ENCODE results near the gene TSPAN9.

The TSPAN9 gene, protein sequence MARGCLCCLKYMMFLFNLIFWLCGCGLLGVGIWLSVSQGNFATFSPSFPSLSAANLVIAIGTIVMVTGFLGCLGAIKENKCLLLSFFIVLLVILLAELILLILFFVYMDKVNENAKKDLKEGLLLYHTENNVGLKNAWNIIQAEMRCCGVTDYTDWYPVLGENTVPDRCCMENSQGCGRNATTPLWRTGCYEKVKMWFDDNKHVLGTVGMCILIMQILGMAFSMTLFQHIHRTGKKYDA

DNA sequence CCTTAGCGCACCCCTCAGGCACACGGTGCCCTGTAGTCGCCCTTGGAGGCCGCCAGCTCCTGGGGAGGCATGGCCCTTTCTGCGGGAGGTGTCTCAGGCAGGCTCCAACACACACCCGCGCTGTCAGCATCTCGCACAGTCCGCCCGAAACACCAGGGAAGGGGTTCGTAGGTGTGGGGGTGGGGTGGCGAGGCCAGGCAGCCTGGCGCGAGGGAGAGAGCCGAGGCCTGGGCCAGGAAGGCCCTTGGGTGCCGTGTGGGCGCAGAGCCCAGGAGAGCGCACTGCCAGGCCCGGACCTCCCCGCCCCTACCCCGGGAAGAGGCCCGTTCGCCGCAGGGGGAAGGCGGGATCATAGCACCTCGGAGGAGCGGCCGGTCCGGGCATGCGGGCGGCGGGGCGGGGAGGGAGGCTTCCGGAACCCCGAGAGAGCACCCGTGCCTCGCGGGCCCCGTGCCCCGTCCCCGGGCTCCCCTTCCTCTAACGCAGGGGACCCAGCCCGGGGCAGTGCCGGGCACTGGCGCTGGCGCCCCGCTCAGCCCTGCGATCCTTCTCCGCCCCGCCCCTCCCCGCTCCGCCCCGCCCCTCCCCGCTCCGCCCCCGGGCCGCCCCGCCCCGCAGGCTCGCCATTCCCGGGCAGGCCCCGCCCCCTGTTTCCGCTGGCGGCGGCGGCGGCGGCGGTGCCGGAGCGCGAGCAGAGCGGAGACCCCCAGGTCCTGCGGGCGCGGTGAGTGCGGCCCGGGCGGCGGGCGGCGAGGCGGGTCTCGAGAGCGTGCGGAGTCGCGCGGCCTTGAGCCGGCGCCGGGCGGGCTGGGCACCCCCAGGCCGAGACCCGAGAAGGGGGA is at the start of gene TSPAN9:
Gene TSPAN9, plus strand, starts transcription at position 650 of the 842 bp plus-strand sequence. CDS start 123,815 bp downstream, outside the sequence.
- peak in 1 of 2 experiments; percentile 65 for DNase-seq

DNA sequence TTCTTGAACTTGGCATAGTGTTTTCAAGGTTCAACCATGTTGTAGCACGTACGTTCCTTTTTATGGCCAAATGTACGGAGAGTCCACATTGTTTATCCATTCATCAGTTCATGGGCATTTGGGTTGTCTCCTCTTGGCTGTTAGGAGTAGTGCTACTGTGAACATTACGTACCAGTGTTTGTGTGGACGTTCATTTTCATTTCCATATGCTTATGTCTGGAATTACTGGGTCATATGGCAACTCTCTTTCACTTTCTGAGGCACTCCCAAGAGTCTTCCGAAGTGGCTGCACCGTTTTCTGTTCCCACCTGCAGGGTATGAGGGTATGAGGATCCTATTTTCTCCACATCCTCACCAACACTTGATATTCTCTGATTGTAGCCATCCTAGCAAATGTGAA is 49.1 kb upstream of the TSPAN9 start:
- DNase-seq = no peak

DNA sequence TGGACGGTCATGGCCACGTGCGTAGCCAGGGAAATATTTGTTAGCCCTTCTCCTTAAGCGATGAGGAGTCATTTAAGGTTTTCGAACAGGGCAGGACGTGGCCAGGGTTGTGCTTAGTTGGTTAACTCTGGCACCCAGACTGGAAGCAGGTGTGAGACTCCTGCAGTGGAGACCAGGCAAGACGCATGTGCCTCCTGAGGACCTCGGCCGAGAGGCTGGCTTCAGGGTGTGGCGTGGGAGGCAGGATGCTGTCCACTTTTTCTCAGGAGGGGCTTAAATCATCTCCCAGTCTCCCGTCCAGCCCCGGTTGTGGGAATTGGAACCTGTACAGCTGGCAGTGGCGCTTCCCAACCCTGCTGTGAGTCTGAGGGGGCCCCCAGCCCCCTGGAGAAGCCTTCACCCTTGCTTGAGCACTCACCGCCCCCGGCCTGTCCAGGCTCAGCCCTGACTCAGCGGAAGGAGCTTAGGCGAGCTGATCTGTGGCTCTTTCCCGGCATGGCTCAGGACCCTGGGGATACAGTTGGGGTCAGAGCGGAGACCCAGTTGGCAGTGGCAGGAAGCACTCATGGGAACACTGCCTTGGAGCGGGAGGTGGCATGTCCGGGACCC is 46.3 kb upstream of the TSPAN9 start:
- DNase-seq = no peak

DNA sequence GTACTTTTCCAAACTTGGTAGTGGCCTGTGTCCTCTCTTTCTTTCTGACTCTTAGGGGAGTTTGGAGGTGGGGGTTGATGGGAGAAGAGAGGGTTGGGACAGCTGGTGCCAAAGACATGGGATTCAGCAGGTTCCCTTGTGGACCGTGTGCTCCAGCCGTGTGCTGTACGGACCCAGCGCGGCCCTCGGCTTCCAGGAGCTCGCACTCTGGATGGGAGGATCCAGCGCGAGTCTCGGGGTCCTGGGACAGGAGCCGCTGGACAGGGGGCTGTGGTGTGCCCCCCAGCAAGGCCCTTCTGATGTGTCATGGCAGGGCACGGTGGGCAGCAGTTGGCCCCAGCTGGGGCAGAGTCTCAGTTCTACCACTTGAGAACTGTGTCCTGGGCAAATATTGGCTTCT is 45.0 kb upstream of the TSPAN9 start:
- DNase-seq = no peak

DNA sequence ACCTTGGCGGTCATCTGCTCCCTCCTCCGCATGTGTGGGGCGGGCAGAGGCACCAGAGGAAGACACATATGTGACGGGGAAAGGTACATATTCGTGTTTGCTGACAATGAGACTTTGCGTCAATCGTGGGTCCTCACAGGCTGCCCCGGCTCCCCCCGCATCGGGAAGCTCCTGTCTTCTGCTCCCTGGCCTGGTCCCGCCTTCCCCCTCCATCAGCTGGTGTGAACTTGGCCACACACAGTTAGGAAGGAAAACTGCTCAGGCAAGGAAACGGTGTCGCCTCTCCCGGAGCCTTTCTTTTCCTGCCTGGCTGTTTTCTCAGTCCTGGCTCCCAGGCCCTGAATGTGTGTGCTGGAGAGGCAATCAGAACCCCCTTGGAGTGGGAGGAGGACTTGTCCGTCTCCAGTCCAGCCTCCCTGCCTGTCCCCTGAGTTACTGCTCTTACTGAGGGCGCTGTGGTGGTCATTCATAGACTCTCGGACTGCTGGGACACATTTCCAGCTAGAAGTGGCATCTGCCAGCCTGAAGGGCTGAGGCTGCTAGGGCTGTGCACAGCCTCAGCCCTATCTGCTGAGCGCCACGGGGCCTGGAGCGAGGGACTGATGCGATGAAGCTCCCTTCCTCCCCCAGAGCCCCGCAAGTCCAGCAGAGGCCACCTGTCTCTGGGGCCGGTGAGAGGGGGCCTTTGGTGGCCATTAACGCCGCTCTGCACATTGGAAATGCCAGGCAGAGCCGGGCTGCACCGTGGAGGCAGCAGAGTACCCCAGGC is 44.2 kb upstream of the TSPAN9 start:
- DNase-seq = no peak

DNA sequence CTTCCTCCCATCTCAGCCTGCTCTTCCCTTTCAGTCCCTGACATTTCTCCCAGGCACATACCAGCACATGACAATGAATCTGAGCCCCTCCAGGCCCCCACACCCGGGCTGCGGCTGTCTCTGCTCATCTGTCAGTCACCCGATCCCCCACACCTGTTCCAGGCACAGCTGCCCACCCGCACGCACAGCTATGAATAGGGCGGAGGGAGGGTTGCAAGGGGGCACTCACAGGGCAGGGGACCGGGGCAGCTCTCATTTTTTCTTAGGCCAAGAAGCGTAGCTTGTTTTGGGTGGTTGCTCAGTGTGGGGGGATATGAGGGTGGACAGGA is 43.7 kb upstream of the TSPAN9 start:
- DNase-seq = no peak

DNA sequence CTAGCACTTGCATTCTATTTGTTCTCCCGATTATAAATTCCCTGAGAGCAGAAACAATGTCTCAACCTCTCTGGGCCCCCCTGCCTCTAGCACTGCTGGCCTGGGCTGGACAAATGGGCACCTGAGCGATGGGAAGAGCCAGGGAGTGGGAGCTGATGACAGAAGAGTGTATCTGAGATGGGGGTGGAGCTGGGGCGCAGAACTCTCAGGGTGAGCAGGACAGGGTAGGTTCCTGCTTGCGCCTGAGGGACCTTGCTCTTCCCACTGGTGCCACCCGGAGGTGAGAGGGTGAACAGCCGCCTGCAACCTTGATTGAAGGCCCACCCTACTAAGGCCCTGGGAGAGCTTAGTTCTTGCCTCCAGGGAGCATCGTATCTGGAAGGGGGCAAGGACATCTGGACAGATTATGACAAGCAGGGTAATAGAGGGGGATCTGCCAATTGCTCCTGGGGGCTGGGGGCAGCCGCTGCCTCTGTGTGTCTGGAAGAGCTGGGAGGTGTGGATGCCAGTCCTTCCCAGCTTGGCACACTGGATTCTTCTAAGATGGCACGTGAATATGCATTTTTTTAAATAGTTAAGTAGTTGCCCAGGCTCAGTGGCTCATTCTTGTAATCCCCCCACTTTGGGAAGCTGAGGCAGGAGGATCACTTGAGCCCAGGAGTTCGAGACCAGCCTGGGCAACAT is 43.0 kb upstream of the TSPAN9 start:
- peak; percentile 58 to 62 for DNase-seq

DNA sequence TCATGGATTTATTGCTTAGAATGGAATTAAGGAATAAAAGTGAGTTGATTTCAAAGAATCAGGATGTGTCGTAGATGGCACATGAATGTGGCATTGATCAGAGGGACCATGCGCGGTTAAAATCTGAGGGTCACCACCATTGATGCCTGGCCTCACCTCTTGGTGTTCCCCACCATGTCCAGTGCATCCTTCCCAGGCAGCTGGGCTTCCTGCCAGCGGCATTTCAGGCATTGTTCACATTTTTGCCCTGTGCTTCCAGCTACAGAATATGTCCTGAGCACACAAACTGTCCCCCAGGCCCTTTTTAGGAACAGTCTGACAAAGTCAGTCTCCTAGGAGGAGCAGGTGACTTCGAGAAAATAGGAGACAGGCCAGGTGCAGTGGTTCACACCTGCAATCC is 42.0 kb upstream of the TSPAN9 start:
- DNase-seq = no peak

DNA sequence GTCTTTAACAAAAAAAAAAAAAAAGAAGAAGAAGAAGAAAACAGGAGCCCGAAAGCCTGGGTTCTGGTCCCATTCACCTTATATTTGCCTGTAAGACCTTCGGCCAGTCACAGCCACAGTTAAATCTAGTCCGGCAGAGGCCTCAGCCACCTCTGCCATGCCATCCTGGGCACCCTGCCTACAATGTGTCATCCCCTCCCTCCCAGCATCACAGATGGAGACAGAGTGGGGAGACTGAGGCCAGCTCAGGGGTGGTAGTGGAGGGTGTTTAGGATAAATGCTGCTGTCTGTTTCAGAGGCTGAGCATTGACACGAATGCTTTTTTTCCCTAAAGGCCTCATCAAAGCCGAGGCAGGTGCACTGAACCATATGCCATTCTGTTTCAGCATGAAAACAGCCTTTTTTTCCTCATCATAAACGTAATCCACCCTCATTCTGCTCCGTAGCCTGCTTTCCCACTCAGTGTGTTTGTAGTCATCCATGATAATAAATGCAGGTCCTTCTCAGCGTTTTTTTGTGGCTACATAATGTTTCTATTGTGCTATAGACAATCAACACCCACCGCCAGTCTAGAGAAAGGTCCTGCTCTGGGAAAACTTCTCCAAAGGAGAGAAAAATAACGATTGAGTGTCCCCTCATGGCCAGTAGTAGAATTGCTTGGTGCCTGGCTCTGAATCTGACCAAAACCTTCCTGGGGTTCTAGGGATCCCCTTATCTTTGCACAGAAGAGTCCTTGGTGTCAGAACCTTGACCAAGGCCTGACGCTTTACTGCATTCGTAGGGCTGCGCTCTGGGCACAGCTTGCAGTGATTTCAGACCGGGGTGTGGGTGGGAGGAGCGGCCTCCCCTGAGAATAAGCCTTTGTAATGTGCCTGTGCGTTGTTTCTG is 41.1 kb upstream of the TSPAN9 start:
- DNase-seq = no peak

DNA sequence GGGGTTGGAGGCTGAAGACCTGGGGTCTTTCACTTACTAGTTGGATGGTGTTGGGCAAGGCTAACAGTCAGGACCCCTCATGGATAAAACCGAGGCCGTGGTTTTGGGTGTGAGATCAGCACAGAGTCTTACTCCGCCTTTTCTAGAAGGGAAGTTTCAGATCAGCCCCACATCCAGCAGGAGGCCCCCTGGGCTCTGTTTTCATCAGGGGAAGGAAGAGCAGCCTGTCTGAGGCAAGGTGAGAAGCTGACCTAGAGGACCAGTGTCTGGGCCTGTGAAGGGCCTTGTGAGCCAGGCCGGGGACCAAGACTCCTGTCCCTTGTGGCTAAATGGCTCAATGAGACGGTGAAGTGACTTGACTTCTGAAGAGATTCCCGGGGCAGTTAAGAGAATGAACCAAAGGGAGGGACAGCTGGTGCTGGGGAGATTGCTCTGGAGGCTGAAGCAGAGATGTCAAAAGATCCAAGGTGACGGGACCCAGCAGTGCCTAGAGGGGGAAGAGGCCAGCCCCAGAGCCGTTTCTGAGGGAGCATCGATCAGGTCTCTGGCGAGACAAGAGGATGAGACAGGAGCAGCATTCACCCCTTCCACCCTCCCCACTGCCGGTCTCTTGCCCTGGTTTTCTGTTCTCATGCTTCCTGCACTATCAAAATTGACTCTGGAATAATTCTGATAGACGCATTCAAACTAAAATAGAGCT is 40.1 kb upstream of the TSPAN9 start:
- DNase-seq = no peak

DNA sequence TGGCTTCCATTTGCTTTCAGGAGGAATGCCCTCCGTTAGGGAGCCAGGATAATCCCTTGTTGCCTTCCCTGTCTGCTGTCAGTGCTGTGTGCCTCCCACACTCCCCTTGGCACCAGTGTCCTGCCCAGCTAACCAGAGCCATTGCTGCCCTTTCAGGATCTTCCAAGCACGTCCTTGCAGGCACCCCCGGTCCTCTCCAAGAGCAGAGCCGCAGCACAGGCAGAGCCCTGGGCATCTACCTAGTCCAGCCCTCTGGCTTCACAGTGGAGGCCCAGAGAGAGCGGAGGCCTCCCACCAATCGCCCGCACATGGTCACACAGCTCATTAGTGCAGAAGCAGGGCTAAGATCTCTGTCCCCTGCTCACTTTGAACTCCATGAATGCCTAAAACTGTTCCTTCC is 39.0 kb upstream of the TSPAN9 start:
- DNase-seq = no peak

DNA sequence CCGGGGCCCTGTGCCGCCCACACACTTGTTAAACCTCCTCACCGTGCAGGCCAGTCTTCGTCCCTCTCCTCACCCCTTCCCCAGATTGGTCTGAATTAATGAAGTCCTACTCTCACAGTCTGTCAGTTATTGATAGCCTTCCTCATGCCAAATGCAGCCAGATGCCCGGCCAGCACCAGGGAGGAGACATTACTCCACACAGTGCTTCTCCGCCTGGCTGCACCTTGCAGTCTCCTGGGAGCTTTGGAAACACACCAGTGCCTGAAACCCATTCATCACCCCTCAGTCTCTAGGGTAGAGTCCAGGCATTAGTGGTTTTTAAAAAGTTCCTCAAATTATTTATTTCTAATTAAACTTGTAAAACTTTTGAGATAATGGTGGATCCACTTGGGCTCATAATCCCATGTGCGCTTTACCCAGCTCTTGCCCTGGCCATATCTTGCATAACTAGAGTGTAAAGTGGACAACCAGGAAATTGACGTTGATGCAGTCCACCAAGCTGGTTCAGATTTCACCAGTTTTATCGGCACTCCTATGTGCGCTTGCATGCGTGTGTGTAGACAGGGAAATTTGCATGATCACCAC is 38.2 kb upstream of the TSPAN9 start:
- no peak for DNase-seq

DNA sequence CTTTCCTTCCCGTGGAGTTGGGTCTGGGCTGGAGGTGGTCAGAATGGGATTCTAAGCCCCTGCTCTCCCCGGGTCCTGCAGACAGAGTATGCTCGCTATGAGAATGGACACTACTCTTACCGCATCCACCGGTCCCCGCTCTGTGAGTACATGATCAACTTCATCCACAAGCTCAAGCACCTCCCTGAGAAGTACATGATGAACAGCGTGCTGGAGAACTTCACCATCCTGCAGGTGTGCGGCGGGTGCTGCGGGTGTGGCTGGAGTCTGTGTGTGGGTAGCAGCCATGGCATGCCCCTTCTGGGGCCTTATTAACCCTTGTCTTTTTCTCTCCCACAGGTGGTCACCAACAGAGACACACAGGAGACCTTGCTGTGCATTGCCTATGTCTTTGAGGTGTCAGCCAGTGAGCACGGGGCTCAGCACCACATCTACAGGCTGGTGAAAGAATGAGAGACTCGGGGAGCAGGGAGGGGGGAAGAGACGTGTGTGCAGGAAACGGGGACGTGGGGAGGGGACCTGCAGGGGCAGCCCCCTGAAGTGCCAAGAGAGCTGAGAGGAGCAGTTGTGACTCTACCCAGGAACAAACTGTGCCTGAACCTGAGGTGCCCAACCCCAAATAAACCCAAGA is 37.0 kb upstream of the TSPAN9 start:
- no peak for DNase-seq

DNA sequence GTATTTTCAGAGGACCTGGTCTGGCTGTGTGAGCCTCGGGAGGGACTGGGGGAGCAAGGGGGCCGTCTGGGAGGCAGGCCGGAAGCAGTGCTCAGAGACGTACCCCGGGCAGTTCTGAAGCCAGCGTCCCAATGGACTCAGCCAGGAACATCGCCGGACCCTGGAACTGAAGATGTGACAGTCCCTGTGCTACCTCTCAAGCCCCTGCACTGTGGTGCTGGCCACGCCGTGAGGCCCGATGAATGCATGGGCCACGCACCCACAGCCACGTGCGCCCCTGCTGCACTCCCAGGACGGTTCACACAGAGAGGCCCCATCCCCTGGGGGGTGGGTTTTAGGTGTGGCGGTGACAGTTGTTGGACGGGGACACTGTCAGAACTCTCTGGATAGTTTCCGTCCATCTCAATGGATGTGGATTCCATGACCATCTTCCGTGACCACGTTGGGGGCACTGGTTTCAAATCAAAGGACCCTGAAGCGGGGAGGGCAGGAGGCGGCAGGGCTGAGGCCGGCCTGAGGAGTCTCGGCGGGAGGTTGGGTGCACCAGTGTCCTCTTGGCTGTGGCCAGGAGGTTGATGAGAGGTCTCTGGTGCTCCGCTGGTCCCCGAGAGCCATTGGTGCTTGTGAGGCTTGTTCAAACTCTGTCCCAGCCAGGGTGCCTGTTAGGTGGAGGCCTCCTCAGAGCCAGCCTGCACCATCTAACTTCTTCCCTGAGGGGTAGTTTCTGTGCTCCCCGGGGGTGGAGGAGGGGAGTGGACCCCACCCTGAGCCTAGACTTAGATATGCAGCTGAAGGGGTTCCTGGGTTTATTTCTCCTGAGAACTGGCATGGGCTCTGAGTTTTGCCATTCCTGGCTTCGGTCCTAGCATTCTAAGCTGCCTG is 36.3 kb upstream of the TSPAN9 start:
- no peak for DNase-seq

DNA sequence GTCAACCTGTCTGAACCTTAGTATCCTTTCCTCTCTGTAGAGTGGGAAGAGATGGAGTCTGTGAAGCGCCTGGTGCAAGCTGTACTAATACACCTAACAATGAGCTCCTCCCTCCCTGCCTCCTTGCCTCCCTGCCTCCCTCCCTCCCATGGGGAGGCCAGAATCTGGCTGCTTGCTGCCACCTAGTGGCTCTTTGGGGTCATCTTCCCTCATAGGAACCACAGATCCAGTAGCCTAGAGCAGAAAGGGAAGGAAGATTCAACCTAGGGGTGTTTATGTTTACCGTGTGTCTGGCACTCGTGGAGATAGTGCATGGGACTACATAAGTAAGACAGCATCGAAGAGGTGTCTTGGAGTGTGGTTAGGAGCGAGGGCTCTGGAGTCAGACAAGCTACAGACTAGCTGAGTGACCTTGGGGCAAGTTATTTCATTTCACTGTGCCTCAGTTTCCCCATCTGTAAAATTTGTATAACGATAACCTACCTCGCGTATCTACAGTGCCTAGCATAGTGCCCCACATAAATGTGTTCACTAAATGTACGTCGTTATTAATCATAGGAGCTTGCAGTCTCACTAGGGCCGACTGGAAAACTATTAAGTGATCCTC is 35.5 kb upstream of the TSPAN9 start:
- DNase-seq = peak; percentile 83 to 87

DNA sequence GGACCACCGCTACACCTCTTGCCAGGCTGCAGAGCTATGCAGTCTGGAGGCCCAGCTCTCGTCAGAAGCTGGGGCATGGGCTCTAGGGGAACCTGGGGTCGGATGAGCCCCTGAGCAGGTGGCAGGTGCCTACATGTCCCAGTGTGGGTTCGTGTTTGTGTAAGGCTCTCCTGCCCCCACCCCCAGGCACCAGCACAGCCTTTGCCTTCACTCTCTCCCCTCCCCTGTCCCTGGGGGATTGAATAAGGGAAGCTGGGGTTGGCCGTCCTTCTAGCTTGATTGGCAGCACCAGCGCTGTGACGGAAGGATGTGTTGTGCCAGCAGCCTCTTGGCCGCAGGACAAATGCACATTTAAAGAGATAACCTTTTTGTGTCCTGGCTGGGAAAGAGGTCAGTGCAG is 34.8 kb upstream of the TSPAN9 start:
- DNase-seq = no peak

DNA sequence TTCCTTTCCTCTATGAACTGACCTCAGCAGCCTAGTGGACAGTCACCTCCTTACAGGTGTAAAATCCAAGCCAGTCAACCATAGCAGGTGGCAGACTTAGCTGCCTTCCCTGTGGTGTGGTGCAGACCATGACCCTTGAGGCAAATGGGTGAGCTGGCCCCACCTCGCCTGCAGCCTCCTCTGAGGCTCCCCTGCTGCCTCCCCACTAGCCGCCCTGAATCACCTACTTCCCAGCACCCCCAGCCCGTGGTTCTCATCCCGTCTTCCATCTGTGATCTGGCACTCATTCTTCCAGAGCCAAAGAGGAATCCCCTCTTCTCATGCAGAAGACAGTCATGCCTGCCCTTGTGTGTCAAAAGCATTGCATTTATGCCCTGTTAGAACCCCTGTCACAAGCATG is 34.4 kb upstream of the TSPAN9 start:
- DNase-seq = no peak

DNA sequence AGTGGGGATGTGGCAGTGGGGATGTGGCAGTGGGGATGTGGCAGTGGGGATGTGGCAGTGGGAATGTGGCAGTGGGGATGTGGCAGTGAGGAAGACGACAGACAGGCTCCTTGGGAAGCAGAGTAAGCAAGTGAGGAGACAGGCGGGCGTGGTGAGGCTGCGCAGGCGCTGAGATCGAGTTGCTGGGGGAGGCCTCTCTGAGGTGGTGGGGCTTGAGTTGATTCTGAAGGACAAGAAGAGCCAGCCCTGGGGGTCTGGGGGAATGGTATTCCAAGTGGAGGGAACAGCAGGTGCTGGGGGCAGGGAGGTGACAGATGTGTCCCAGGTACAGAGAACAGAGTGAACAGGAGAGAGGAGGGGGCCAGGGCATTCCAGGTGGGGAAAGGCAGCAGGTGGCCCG is 33.8 kb upstream of the TSPAN9 start:
- DNase-seq = no peak

DNA sequence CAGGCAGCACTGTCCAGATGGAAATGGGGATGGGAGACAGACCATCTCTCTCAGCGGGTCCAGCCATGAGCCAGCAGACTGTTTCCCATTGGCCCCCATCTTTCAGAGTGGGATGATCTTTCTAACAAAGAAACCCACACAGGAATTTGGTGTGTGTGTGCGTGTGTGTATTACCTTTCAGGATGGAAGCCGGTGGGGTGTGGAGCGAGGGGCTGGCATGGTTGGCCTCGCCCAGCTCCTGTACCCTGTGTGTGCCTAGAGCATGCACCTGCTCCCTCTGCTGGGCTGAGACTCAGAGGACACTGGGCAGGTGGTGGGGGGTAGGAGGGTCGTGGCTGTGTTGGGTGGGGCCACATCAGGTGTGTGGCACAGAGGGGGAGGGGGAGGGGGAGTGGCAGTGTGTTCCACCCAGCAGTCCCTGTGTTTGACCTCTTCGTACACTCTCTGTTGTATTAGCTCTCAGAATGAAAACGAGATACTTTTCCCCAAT is 33.0 kb upstream of the TSPAN9 start:
- DNase-seq = no peak
